ENCODE results near the gene SBSN.
"Not testable (repeated sequence)": the region's sequence is repeated elsewhere in the genome, so short reads cannot be mapped to it uniquely, and the experiment has no call there.

Gene SBSN

DNA sequence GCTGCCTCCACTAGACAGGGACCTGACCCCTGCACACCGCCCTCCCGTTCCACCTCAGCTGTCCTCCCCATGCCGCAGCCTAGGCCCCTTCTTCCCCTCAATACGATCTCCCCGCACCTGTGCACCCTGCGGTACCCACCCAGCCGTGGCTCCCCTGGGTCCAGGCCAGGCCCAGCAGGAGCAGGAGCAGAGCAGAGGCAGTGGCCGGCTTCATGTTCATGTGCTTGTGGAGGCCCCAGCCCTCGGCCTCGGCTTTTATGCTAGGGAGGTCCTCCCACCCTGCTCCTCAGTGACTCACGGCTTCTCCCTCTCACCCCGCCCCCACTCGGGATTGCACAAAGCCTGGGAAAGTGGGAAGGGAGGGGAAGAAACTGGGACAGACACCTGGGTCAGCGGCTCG lies 26.4 kb downstream of the SBSN start:
- no peak for DNase-seq

GRCh38 chr19:35500611-35501010 lies 27.5 kb downstream of the SBSN start:
- no peak for DNase-seq

GRCh38 chr19:35498984-35499527 lies 29.1 kb downstream of the SBSN start:
- DNase-seq = no peak

GRCh38 chr19:35498220-35498619 lies 29.9 kb downstream of the SBSN start:
- no peak for DNase-seq

DNA sequence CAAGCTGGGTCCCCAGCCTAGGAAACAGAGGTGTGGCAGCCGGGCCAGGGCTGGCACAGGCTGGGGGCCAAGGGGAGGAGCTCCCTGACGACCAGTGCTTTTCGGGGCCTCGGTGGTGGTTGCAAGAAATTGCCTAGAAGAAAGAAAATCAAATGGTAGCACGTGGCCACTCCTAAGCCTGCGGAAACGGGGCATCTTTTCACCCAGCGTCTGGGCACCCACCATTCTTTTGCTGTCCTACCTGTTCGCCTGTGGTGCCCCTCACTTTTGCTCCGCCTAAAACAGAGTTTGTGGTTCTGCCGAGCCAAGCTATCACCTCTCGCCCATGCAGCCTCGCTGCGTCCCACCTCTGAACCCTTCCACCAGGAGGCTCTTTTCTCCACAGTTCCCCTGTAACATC lies 30.7 kb downstream of the SBSN start:
- no peak for DNase-seq

DNA sequence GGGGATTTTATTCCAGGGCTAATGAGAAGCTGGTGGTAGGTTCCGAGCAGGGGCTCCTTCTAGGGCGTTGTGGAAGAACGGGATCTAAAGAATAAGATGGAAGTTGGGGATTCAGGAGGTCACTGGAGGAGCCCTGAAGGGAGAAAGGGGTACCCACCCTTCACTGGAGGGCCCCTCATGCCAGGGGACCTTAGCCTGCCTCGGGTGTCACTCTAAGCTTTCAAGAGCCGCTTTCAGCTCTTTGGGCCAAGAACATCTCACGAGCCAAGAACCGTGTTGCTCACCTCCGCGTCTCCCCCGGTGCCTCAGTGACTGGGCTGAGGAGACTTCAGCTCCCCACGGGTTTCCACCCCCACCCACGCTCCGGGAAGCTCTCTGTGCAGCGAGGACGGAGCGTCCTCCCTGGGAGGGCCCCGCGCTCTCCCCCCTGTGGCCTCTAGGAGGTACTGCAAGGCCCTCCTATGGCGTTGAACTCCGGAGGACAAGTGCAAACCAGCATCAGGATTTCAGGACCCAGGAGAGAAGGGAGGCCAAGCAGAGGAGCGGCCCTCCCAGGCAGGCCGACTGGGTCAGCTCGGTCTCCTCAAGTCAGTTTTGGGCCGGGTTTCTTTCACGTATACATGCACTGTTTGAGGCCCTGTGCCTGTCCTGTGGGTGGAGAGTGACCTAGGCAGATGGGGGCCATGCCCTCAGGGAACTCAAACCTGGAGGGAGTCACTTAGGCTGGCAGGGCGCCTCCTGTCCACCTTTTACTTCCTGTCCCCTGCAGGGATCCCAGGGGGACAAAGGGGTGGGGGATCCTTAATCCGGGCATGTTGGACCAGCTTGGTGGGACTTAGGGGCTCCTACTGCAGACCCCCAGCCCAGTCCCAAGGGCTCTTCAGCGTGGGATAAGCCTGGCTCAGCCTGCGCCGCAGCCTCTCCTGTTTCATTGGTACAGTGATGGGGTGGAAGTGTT lies 32.7 kb downstream of the SBSN start:
- peak; percentile 34 for DNase-seq

- no peak for DNase-seq
Observed at GRCh38 chr19:35493971-35494370, 34.1 kb downstream of the SBSN start.

DNA sequence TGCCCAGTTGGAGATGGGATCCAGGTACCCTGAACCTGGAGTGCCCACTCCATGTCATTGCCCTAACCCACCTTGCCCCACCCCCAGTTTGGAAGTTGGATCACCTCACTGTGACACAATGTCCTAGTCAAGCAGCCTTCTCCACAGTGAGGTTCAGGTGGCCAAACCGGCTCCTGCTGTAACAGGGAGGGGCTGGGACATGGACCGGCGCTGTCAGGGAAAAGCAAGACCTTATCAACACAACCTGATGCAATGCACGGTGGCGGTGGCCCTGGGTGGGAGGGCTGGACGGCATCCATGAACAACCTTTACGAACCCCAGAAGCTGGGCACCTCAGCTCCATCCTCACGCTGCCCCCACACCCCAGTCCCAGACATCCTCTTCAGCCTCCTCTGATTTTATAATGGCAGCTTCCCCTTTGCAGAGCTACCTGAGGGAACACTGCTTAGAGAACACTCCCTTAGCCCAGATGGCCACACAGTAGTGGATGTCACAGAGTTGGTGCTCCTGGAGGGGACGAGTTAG lies 36.2 kb downstream of the SBSN start:
- DNase-seq = no peak

GRCh38 chr19:35490364-35490763 lies 37.7 kb downstream of the SBSN start, which contains the start of gene KRTDAP:
Gene KRTDAP (minus strand): TSS chr19:35490464. CDS start chr19:35490442, 22 bp downstream.
- no peak for DNase-seq

- DNase-seq = no peak
Observed at GRCh38 chr19:35488677-35489076, 39.4 kb downstream of the SBSN start.

DNA sequence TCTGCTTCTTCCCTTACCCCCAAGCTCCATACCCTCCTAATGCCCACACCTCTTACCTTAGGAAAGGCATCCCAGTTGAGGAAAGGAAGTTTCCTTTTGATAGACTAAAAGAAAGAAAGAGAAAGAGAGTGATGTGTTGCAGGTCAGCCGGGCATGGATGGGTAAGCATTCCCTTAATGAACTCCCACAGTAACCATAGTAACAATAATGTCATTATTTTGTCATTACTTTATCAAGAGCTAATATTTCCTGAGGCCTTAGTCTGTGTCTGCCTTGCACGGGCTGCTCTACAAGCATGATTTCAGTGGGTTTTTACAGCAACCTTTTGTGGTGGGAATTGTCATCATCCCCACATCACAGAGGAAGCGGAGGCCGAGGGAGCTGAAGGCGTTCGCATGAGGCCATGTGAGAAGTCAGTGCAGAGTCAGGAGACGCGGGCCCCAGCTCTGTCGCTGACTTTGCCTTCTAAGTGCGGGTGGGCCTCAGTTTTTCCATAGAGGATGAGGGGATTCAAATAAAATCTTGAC lies 40.4 kb downstream of the SBSN start:
- no peak for DNase-seq

GRCh38 chr19:35486268-35486708 lies 41.8 kb downstream of the SBSN start:
- DNase-seq = no peak

GRCh38 chr19:35484252-35485036 lies 43.7 kb downstream of the SBSN start:
- DNase-seq = no peak

- no peak for DNase-seq
Observed at GRCh38 chr19:35483089-35483488, 45.0 kb downstream of the SBSN start.

GRCh38 chr19:35478794-35479677 lies 49.1 kb downstream of the SBSN start:
- no peak for DNase-seq

- DNase-seq = no peak
Observed at GRCh38 chr19:35476149-35476548, 52.0 kb downstream of the SBSN start.

DNA sequence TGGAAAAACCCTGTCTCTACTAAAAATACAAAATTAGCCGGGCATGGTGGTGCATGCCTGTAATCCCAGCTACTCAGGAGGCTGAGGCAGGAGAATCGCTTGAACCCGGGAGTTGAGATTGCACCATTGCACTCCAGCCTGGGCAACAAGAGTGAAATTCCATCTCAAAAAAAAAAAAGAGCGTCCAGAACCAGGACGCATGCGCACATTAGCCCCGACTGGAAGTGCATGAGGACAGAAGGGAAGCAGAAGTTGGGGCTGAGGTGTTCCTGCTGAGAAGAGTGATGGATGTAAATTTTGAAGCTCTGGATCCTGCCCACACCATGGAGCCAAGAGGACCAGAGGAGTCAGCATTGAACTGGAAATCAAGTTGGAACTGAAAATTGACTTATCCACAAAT lies 53.5 kb downstream of the SBSN start:
- not testable (repeated sequence) for DNase-seq

- no peak for DNase-seq
Observed at GRCh38 chr19:35474104-35474503, 54.0 kb downstream of the SBSN start.
